GM23338 (cell line): ENCODE measurements around the gene DAB1.

Experiments
- CREB1 ChIP-seq: fragments of 250-450 bp; sonication (Bioruptor Pico); IDR thresholded peaks from 2 replicates; pipeline ENCODE4 v1.5.0; 2020; ENCODE audit warnings: low read depth, mild to moderate bottlenecking, moderate library complexity
- CTCF ChIP-seq, 2 experiments: fragments of 200-600 bp in 1 of 2; sonication (generic) in 1 of 2; conservative IDR thresholded peaks; 2 replicates each; pipeline versions ENCODE4 v1.5.1 to v1.6.1; 2016 to 2017; ENCODE audit warnings: antibody characterized with exemption in 2 of 2, low read depth in 2 of 2, mild to moderate bottlenecking in 2 of 2, moderate library complexity in 1 of 2
- EZH2 ChIP-seq: fragments of 200-600 bp; sonication (generic); IDR thresholded peaks from one replicate; pipeline ENCODE4 v1.8.0; 2017; ENCODE audit warnings: antibody characterized with exemption, mild to moderate bottlenecking, low read depth; ENCODE audit not compliant: unreplicated experiment
- EZH2phosphoT487 ChIP-seq: fragments of 200-600 bp; sonication (generic); IDR thresholded peaks from one replicate; pipeline ENCODE4 v1.8.1; 2018; ENCODE audit warnings: antibody characterized with exemption; ENCODE audit not compliant: unreplicated experiment
- JUNB ChIP-seq: IDR thresholded peaks from one replicate; pipeline ENCODE4 v1.6.1; 2016; ENCODE audit warnings: antibody characterized with exemption; ENCODE audit not compliant: unreplicated experiment
- POLR2AphosphoS5 ChIP-seq: IDR thresholded peaks from 2 replicates; pipeline ENCODE4 v1.6.1; 2016; ENCODE audit warnings: antibody characterized with exemption, low read depth
- REST ChIP-seq: IDR thresholded peaks from one replicate; pipeline ENCODE4 v1.6.1; 2018; ENCODE audit warnings: antibody characterized with exemption; ENCODE audit not compliant: unreplicated experiment
- STAT1 ChIP-seq: IDR thresholded peaks from one replicate; pipeline ENCODE4 v1.6.1; 2016; ENCODE audit warnings: antibody characterized with exemption; ENCODE audit not compliant: unreplicated experiment
- ZNF331 ChIP-seq: fragments of 250-450 bp; sonication (Bioruptor Pico); IDR thresholded peaks from 2 replicates; pipeline ENCODE4 v1.5.0; 2020; ENCODE audit warnings: low read depth, mild to moderate bottlenecking, moderate library complexity
- TF ChIP-seq, protein P1 (sequence below): IDR thresholded peaks from 2 replicates; pipeline ENCODE4 v1.6.1; 2016; ENCODE audit warnings: antibody characterized with exemption

DNA sequence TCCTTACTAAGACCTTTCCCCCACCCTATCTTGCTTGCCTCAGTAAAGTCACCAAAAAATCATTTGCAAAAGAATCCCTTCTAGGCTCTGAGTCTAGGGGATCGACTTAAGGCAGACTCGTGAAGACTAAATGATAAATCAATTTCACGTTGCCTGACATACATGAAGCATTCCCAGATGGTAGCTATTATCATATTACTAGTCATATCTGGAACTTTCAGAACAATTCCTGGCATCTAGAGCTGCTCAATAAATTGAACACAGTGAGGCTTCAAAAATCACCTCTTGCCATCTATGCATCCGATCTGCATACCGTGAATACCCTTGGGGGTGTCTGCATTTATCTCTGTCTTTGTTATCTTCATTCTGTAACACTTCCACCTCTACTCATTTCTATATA is 49.6 kb upstream of the DAB1 start:
- TF ChIP-seq CTCF (conservative IDR thresholded peaks at IDR 0.05; ENCODE audit: low read depth in 2 of 2) (no peak), EZH2 (no peak), ZNF331 (CRISPR knock-in tag) (no peak), EZH2phosphoT487 (no peak), REST (no peak), CREB1 (CRISPR knock-in tag) (no peak), POLR2AphosphoS5 (no peak), JUNB (no peak), STAT1 (no peak)
- TF ChIP-seq, protein P1, sequence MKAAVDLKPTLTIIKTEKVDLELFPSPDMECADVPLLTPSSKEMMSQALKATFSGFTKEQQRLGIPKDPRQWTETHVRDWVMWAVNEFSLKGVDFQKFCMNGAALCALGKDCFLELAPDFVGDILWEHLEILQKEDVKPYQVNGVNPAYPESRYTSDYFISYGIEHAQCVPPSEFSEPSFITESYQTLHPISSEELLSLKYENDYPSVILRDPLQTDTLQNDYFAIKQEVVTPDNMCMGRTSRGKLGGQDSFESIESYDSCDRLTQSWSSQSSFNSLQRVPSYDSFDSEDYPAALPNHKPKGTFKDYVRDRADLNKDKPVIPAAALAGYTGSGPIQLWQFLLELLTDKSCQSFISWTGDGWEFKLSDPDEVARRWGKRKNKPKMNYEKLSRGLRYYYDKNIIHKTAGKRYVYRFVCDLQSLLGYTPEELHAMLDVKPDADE = no peak
